Heart right ventricle (tissue), 16 donors: ENCODE measurements around the gene SLC19A1. TPM values are rescaled to one million over a fixed set of nuclear protein-coding genes. Genes with fewer than 3 reads are reported as not detected.

Source experiments
- ATAC-seq, 8 donors: fragments of 200-7000 bp; cut with Tn5 transposase; one replicate each; pipeline ENCODE4 v1.9.1; 2020; ENCODE audit warnings: mild to moderate bottlenecking in 8 of 8, moderate library complexity in 8 of 8, moderate number of reproducible peaks in 1 of 8
- DNase-seq, 2 donors: peaks; one replicate each; pipeline ENCODE4 v3.0.0-alpha.2; 2020
- H3K27ac ChIP-seq, 10 donors: fragments of 200-600 bp; sonication (generic) in 2 of 10; one replicate each; pipeline versions ENCODE4 v1.5.0 to v1.8.0; 2020 to 2022; ENCODE audit warnings: mild to moderate bottlenecking in 3 of 10
- H3K27me3 ChIP-seq, 7 donors: fragments of 200-600 bp; one replicate each; pipeline ENCODE4 v1.8.0; 2021 to 2022; ENCODE audit warnings: mild to moderate bottlenecking in 2 of 7
- H3K36me3 ChIP-seq, 9 donors: fragments of 200-600 bp; sonication (generic) in 1 of 9; one replicate each; pipeline versions ENCODE4 v1.5.0 to v1.8.0; 2020 to 2022; ENCODE audit warnings: mild to moderate bottlenecking in 2 of 9
- H3K4me1 ChIP-seq, 9 donors: fragments of 200-600 bp; sonication (generic) in 1 of 9; one replicate each; pipeline versions ENCODE4 v1.5.0 to v1.8.0; 2020 to 2022; ENCODE audit warnings: mild to moderate bottlenecking in 4 of 9
- H3K4me3 ChIP-seq, 10 donors: fragments of 200-600 bp; sonication (generic) in 2 of 10; one replicate each; pipeline versions ENCODE4 v1.5.0 to v1.8.0; 2020 to 2022; ENCODE audit warnings: mild to moderate bottlenecking in 7 of 10, moderate library complexity in 2 of 10
- H3K9me3 ChIP-seq, 11 donors: fragments of 200-600 bp in 10 of 11; sonication (generic) in 2 of 11; one replicate each; pipeline versions ENCODE4 v1.5.0 to v1.8.0; 2013 to 2022; ENCODE audit warnings: mild to moderate bottlenecking in 2 of 11, control low read depth in 1 of 11, moderate library complexity in 1 of 11
- WGBS, 2 donors: extraction: QIAGEN DNeasy Blood & Tissue Kit; methylation state at CpG; one replicate each; pipeline ENCODE4 v1.1.7; 2013; ENCODE audit warnings: inconsistent platforms in 1 of 2; 5-methylcytosine and 5-hydroxymethylcytosine counted together
- intact Hi-C, 10 donors: fragments of 100-400 bp; cut with DNase I; formaldehyde crosslinking; loops; one replicate each; pipeline versions ENCODE4 v1.11.1 to v1.14.2; 2022
- polyA plus RNA-seq, 2 donors: library from polyadenylated mRNA; stranded (reverse); fragments of 200-250 nt; gene quantifications; one replicate each; pipeline ENCODE4 v1.2.3, GENCODE V29; 2013
- total RNA-seq, 10 donors: library from RNA; stranded (reverse); fragmentation: NEBNext Ultra II Directional in 3 of 10; extraction: Animal tissue kit (Norgen Biotek cat#: 25700) in 3 of 10; gene quantifications; one replicate each; pipeline versions ENCODE4 v1.2.1 to v1.2.4, GENCODE V29; 2021 to 2023
- TF ChIP-seq, protein P1 (sequence below), 9 donors: fragments of 200-600 bp; sonication (generic) in 2 of 9; IDR thresholded peaks; one replicate each; pipeline versions ENCODE4 v1.5.0 to v1.8.0; 2021 to 2022; ENCODE audit warnings: antibody characterized with exemption in 9 of 9, mild to moderate bottlenecking in 5 of 9, moderate library complexity in 1 of 9
- donor health status: Arrhythmogenic right ventricular cardiomyopathy.
- donor health status: ischemic (EF 13 %, LVEDD 7.1; RV severe dilation, severe dysfunction).
- donor health status: healthy with polysubstance abuse.
- donor health status: DM: no; HTN: yes; CAD: no.
- donor health status: DM: no; HTN: no; CAD: no.
- donor health status: ischemic (EF 25% LVEDD 6.9; RV normal size, moderate dysfunction).
- donor health status: ischemic (EF 25% LVEDD 5.7; RV mildly dilated, moderate dysfunction).
- donor health status: healthy.
- donor health status: DM: yes; HTN: yes; CAD: no.
- donor health status: Ischemic cardiomyopathy.
- donor health status: ischemic (EF 35%, LVEDD 5.7; RV mildly dilated, moderate dysfunction).
- donor health status: nonischemic (EF 11% LVEDD 7.7; RV severe dilation, severe dysfunction).
- donor health status: DM: yes; HTN: yes; CAD: no.
- donor health status: PGD.
- donor health status: ischemic (EF 29% LVEDD 5.4; RV normal size, mild dysfunction).
- donor health status: nonischemic (EF 23%, LVEDD 6.1; RV moderate dilation, normal function).

SLC19A1 gene
- total and polyA plus RNA-seq, 12 donors = 1.5 to 8.5 (median 3.8) TPM

GRCh38 chr21:45457161-45457831 lies 84.9 kb downstream of the SLC19A1 start:
- TF ChIP-seq, protein P1, sequence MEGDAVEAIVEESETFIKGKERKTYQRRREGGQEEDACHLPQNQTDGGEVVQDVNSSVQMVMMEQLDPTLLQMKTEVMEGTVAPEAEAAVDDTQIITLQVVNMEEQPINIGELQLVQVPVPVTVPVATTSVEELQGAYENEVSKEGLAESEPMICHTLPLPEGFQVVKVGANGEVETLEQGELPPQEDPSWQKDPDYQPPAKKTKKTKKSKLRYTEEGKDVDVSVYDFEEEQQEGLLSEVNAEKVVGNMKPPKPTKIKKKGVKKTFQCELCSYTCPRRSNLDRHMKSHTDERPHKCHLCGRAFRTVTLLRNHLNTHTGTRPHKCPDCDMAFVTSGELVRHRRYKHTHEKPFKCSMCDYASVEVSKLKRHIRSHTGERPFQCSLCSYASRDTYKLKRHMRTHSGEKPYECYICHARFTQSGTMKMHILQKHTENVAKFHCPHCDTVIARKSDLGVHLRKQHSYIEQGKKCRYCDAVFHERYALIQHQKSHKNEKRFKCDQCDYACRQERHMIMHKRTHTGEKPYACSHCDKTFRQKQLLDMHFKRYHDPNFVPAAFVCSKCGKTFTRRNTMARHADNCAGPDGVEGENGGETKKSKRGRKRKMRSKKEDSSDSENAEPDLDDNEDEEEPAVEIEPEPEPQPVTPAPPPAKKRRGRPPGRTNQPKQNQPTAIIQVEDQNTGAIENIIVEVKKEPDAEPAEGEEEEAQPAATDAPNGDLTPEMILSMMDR (IDR thresholded peaks at IDR 0.05) = no peak
- Histone ChIP-seq H3K27me3 (no peaks in the 10 kb centered on the region), H3K4me3 (peak overlapping the region in 5 of 10 donors; percentile 4 to 53 (median 14)), H3K9me3 (peaks cover 0 to 19% (median 10%) of the 10 kb centered on the region in 11 donors), H3K27ac (peak overlapping the region in 1 of 10 donors; percentile 28), H3K36me3 (peaks cover 0 to 20% (median 0%) of the 10 kb centered on the region in 9 donors), H3K4me1 (peaks cover 0 to 44% (median 11%) of the 10 kb centered on the region in 9 donors)
- 88 to 93% methylated on average over 25 of the region's 25 CpGs for WGBS, 2 donors
- intact Hi-C loops = loop anchor here in 1 of 10 donors (10.0 kb wide), 1 partner anchor 358 kb away; no protein-coding TSS in a partner anchor
- ATAC-seq (no peak), DNase-seq (no peak)

DNA sequence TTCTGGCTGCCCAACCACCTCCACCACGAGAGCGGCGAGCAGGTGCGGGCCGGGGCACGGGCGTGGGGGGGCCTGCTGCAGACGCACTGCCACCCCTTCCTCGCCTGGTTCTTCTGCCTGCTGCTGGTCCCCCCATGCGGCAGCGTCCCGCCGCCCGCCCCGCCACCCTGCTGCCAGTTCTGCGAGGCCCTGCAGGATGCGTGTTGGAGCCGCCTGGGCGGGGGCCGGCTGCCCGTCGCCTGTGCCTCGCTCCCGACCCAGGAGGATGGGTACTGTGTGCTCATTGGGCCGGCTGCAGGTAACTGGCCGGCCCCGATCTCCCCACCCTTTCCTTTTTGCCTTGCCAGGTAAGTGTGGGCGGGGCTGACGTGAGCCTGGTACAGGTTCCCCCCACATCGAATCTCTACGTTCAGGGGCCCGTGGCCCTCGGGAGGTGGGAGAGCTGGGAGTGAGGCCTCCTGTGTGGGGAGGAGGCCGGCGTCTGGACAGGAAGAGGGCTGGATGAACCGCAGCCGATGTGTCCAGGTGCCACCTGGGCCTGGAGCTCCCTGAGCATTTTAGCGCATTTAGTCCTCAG lies 85.6 kb downstream of the SLC19A1 start:
- H3K4me3 ChIP-seq = peak overlapping the region in 8 of 10 donors; percentile 33 to 53 (median 44)
- no peaks in the 10 kb centered on the region for H3K27me3 ChIP-seq
- DNase-seq (peak in 1 of 2 donors; percentile 11), ATAC-seq (no peak)
- peaks cover 0 to 17% (median 0%) of the 10 kb centered on the region in 9 donors for H3K36me3 ChIP-seq
- peaks cover 0 to 12% (median 5%) of the 10 kb centered on the region in 11 donors for H3K9me3 ChIP-seq
- 93 to 94% methylated on average over 38 of the region's 38 CpGs for WGBS, 2 donors
- TF ChIP-seq, protein P1 (IDR thresholded peaks at IDR 0.05) = no peak
- intact Hi-C loops = loop anchor here in 1 of 10 donors (10.0 kb wide), 1 partner anchor 358 kb away; no protein-coding TSS in a partner anchor
- H3K27ac ChIP-seq = no peak overlapping the region
- H3K4me1 ChIP-seq = peaks cover 0 to 44% (median 11%) of the 10 kb centered on the region in 9 donors

- H3K27ac ChIP-seq = peak overlapping the region in 7 of 10 donors; percentile 10 to 58 (median 24)
- no peaks in the 10 kb centered on the region for H3K27me3 ChIP-seq
- TF ChIP-seq, protein P1 (IDR thresholded peaks at IDR 0.05) = no peak
- peak overlapping the region in 9 of 10 donors; percentile 33 to 53 (median 42) for H3K4me3 ChIP-seq
- intact Hi-C loops = loop anchor here in 1 of 10 donors (10.0 kb wide), 1 partner anchor 359 kb away; no protein-coding TSS in a partner anchor
- DNase-seq = peak in 1 of 2 donors; percentile 41
- H3K9me3 ChIP-seq = peaks cover 0 to 5% (median 0%) of the 10 kb centered on the region in 11 donors
- H3K4me1 ChIP-seq = peaks cover 0 to 44% (median 11%) of the 10 kb centered on the region in 9 donors
- peak in 5 of 8 donors; percentile 8 to 23 (median 14) for ATAC-seq
- H3K36me3 ChIP-seq = peaks cover 0 to 14% (median 0%) of the 10 kb centered on the region in 9 donors
- WGBS, 2 donors = 76 to 82% methylated on average over 47 of the region's 47 CpGs
These were observed 86.3 kb downstream of the SLC19A1 start for GRCh38 chr21:45455674-45456583.
